Liver (tissue), 3 donors: Measurements from ENCODE around the gene MRGPRF.

Experiments used
- CTCF ChIP-seq: fragments of 150-350 bp; IDR thresholded peaks from 2 replicates; pipeline ENCODE4 v1.5.1; 2017; ENCODE audit warnings: improper control_type of control experiment, low read depth, low read length; ENCODE audit not compliant: missing input control
- GABPA ChIP-seq, 2 donors: IDR thresholded peaks in 1 of 2; conservative IDR thresholded peaks in 1 of 2; 2 replicates each; pipeline ENCODE4 v1.6.1; 2016; ENCODE audit warnings: antibody characterized with exemption in 2 of 2, mild to moderate bottlenecking in 1 of 2, moderate library complexity in 1 of 2
- HNF4A ChIP-seq, 2 donors: conservative IDR thresholded peaks; 2 replicates each; pipeline ENCODE4 v1.6.1; 2016; ENCODE audit warnings: antibody characterized with exemption in 2 of 2, mild to moderate bottlenecking in 2 of 2
- HNF4G ChIP-seq: IDR thresholded peaks from 2 replicates; pipeline ENCODE4 v1.6.1; 2016; ENCODE audit warnings: antibody characterized with exemption
- MAX ChIP-seq: IDR thresholded peaks from 2 replicates; pipeline ENCODE4 v1.6.1; 2016; ENCODE audit warnings: antibody characterized with exemption
- SP1 ChIP-seq: IDR thresholded peaks from 2 replicates; pipeline ENCODE4 v1.6.1; 2018; ENCODE audit warnings: antibody characterized with exemption, mild to moderate bottlenecking
- TAF1 ChIP-seq: conservative IDR thresholded peaks from 2 replicates; pipeline ENCODE4 v1.6.1; 2016; ENCODE audit warnings: antibody characterized with exemption, mild to moderate bottlenecking
- ZBTB33 ChIP-seq: IDR thresholded peaks from 2 replicates; pipeline ENCODE4 v1.6.1; 2016; ENCODE audit warnings: antibody characterized with exemption
- TF ChIP-seq, protein P1 (sequence below): IDR thresholded peaks from 2 replicates; pipeline ENCODE4 v1.6.1; 2016; ENCODE audit warnings: antibody characterized with exemption, mild to moderate bottlenecking
- donor health status: healthy.
- donor health status: healthy.

- TF ChIP-seq CTCF (no peak), TAF1 (no peak), HNF4G (no peak), MAX (no peak), ZBTB33 (no peak), SP1 (no peak), HNF4A (conservative IDR thresholded peaks at IDR 0.05) (peak; percentile 18 to 29), GABPA (IDR thresholded peaks at IDR 0.05 in 1 of 2, conservative IDR thresholded peaks at IDR 0.05 in 1 of 2) (no peak)
- TF ChIP-seq, protein P1, sequence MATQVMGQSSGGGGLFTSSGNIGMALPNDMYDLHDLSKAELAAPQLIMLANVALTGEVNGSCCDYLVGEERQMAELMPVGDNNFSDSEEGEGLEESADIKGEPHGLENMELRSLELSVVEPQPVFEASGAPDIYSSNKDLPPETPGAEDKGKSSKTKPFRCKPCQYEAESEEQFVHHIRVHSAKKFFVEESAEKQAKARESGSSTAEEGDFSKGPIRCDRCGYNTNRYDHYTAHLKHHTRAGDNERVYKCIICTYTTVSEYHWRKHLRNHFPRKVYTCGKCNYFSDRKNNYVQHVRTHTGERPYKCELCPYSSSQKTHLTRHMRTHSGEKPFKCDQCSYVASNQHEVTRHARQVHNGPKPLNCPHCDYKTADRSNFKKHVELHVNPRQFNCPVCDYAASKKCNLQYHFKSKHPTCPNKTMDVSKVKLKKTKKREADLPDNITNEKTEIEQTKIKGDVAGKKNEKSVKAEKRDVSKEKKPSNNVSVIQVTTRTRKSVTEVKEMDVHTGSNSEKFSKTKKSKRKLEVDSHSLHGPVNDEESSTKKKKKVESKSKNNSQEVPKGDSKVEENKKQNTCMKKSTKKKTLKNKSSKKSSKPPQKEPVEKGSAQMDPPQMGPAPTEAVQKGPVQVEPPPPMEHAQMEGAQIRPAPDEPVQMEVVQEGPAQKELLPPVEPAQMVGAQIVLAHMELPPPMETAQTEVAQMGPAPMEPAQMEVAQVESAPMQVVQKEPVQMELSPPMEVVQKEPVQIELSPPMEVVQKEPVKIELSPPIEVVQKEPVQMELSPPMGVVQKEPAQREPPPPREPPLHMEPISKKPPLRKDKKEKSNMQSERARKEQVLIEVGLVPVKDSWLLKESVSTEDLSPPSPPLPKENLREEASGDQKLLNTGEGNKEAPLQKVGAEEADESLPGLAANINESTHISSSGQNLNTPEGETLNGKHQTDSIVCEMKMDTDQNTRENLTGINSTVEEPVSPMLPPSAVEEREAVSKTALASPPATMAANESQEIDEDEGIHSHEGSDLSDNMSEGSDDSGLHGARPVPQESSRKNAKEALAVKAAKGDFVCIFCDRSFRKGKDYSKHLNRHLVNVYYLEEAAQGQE: no peak
Observed at GRCh38 chr11:69050592-69051380, 37.7 kb upstream of the MRGPRF start.
